NCI-H82 treated with DMSO at 0.1 percent for 48 hours (cell line): Measurements from ENCODE around the gene FTH1.
"Not testable (repeated sequence)": the region's sequence is repeated elsewhere in the genome, so short reads cannot be mapped to it uniquely, and the experiment has no call there.

Source experiments
- DNase-seq: peaks from one replicate; lab custom pipeline; 2025; ENCODE audit not compliant: unreplicated experiment; lab: John Stamatoyannopoulos, UW

The FTH1 gene

DNA sequence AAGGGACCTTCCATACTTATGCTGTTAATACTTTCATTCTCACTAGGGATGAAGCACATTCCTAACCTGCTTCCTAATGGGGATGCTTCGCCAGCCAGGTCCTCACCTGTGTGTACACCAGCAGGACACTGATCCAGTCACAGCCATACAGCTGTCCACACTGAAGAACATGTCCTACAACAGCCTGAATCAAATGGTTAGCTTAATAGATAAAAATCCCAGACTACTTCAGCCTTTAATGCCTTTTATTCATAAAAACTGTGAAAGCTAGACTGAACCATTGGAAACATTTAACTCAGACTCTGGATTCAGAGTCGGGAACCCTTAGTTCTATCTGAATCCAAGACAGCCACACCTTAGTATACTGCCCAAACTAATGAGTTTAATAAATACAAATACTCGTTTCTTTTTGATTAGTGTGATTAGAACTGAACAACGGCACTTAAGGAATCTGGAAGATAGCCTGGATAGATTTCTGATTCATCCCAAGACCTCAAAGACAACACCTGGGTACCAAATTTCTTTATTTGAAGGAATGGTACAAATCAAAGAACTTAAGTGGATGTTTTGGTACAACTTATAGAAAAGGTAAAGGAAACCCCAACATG lies 3.3 kb downstream of the FTH1 start:
- no peak for DNase-seq

- DNase-seq: no peak
Measured at GRCh38 chr11:61963282-61964057, 4.0 kb downstream of the FTH1 start.

DNA sequence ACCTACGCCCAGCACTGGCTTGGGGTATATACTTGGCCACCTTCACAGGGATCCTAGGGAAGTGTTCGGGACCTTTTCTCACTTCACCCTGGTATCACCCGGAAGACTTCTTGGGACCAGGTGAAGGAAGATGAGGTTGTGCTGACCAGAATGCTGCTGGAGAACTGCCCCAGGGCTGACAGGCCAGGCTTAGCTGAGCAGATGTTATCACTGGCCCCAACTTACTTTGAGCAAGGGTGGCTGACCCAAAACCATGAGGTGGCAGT lies 4.5 kb downstream of the FTH1 start:
- DNase-seq: no peak

GRCh38 chr11:61962213-61963015 lies 5.0 kb downstream of the FTH1 start:
- DNase-seq: no peak

DNA sequence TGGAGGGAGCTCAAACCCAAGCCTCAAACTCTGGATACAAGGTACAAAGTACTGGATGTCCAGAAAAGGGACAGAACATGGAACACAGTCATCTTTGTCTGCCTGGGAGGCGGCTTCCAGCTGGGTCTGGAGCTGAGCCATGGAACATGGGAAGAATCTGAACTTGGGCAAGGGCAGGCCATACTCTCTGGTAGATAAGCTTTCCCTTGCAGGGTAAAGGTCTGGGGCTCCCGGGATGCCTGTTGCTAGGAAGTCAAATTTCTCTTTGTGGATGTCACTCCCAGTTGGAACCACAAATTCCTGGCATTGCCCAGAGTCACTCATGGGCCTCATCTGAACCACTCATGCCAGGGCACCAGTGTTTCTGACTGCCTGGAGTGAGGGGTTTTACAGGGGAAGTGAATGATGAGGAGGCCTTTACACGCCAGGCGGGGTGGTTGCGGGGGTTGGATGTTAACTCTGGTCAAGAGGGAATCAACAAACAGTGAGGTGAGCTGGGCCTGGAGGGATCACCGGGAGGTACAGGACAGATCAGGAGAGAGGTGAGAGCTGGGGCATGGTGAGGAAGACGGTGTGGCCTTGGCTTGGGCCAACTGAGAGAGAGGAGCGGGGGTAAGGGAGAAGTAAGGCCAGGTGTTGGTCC lies 5.7 kb downstream of the FTH1 start:
- no peak for DNase-seq

GRCh38 chr11:61960532-61960931 lies 6.9 kb downstream of the FTH1 start:
- DNase-seq: no peak

GRCh38 chr11:61959678-61960077 lies 7.8 kb downstream of the FTH1 start:
- no peak for DNase-seq

GRCh38 chr11:61959114-61959513 lies 8.3 kb downstream of the FTH1 start:
- no peak for DNase-seq

DNA sequence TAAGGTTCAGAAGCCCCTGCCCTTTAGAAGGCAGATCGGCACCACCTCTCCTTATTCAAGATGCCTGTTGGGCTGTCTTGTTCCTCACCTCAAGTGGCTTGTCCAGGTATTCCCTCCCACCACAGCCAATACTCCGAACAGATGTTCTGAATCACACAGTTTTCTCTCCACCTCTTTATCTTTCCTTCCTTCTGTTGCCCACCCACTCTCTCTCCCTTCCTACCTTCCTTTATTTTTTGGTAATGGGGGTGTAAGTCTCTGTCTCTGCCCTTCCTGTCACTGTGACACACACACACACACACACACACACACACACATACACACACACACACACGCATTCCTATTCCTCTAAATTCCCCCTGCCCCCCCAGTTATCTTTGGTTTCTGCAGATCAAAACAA lies 8.8 kb downstream of the FTH1 start:
- no peak for DNase-seq

DNA sequence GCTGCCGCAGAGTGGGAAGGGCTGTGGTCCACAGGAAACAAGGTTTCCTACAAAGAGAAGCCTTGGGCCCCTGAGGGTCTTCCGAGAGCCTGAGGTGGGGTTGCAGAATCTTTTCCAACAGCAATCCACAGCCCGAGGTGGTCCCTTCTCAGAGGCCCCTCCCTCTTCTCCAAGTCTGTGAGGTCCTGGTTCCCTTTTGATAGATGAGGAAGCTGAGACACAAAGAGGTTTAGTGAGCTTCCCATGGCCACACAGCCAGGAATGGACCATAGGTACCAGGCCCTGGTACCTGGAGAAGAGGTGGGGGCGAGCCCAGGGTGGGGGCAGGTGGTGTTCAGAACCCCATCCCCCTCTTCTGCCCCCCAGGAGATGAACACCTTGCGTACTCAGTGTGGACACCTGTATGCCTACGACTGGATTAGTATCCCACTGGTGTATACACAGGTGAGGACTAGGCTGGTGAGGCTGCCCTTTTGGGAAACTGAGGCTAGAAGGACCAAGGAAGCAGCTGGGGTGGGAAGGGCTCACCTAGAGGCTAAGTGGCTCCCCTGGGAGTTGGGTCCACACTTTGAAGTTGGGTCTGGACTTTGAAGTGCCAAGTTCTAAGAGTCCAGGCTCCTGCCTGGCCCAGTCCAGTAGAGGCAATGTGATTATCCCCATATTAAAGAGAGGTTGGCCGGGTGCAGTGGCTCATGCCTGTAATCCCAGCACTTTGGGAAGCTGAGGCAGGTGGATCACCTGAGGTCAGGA lies 10.2 kb downstream of the FTH1 start:
- no peak for DNase-seq

DNA sequence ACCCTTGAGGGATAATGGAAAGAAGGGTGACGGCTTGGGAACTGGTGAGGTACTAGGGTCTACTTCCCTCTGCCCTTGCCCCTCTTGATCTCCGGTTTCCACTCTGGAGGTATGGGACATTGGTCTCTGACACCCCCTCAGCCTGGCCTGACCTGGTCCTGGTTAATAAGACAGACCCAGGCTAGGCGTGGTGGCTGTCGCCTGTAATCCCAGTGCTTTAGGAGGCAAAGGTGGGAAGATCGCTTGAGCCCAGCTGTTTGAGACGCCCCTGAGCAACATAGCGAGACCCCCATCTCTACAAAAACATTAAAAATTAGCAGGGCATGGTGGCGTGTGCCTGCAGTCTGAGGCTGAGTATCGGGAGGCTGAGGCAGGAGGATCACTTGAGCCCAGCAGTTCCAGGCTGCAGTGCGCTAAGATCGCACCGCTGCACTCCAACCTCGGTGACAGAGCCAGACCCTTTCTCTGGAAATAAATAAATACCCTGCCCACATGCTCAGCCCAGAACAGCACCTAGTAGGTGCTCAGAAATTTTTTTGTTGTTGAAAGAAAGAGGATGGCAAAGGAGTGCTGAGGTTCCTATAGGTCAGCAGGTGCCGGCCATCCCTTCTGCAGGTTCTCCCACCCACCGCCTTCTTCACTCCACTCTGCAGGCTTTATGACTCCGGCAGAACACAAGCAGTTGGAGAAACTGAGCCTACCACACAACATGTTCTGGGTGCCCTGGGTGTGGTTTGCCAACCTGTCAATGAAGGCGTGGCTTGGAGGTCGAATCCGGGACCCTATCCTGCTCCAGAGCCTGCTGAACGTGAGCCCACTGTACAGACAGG lies 11.0 kb downstream of the FTH1 start:
- DNase-seq: no peak

DNA sequence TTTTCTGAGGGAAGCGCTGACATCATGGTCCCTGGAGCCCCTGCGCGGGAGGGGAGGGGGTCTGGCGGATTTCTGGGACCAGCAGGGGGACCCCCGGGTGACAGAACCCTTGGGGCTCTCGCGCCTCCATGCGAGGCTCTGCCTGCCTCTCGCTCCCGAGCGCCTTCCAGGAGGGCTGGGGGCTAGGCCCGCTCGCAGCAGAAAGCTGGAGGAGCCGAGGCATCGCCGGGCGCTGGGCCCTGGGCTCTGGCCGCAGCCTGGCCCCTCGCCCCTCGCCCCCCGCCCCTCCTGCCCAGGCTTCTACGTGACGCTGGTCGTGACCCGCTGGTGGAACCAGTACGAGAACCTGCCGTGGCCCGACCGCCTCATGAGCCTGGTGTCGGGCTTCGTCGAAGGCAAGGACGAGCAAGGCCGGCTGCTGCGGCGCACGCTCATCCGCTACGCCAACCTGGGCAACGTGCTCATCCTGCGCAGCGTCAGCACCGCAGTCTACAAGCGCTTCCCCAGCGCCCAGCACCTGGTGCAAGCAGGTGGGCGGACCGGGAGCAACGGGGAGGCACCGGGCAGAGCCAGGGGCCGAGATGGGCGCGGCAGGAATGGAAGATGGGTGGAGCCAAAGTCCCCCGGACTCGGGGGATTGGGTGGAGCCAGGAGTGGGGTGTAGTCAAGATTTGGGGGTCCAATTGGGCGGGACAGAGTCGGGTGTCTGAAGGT lies 11.9 kb downstream of the FTH1 start:
- DNase-seq: no peak

GRCh38 chr11:61954851-61955421 lies 12.5 kb downstream of the FTH1 start:
- no peak for DNase-seq

- no peak for DNase-seq
Measured at GRCh38 chr11:61954106-61954850, 13.2 kb downstream of the FTH1 start.

DNA sequence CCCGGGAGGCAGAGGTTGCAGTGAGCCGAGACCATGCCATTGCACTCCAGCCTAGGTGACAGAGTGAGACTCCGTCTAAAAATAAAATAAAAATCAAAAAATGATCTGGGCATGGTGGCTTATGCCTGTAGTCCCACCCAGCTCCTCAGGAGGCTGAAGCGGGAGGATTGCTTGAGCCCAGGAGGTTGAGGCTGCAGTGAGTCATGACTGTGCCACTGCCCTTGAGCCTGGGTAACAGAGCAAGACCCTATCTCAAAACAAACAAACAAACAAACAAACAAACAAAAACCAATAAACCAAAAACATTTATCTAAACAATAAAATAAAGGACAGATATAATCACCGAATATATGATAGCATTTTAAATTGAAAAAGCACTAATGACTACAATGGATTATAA lies 13.8 kb downstream of the FTH1 start:
- DNase-seq: not testable (repeated sequence)

DNA sequence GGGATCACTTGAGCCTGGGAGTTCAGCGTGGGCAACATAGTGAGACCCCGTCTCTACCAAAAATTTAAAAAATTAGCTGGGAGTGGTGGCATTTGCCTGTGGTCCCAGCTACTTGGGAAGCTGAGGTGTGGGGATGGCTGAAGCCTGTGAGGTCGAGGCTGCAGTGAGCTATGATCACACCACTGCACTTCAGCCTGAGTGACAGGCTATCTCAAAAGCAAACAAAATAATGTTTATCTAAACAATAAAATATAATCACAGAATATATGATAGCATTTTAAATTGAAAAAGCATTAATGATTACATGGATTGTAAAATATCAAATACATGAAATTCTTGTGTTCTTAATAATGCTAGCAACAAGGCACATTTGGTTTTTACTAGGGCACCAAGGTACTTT lies 14.6 kb downstream of the FTH1 start:
- DNase-seq: no peak

- DNase-seq: no peak
Measured at GRCh38 chr11:61951484-61952135, 15.8 kb downstream of the FTH1 start.

GRCh38 chr11:61950035-61950547 lies 17.3 kb downstream of the FTH1 start, which contains the start of gene BEST1:
TSS of gene BEST1 (plus strand) at chr11:61950351. CDS start at chr11:61951807, 1,456 bp downstream.
- no peak for DNase-seq
